ENCODE measurements around the gene MLLT10.

Gene MLLT10

DNA sequence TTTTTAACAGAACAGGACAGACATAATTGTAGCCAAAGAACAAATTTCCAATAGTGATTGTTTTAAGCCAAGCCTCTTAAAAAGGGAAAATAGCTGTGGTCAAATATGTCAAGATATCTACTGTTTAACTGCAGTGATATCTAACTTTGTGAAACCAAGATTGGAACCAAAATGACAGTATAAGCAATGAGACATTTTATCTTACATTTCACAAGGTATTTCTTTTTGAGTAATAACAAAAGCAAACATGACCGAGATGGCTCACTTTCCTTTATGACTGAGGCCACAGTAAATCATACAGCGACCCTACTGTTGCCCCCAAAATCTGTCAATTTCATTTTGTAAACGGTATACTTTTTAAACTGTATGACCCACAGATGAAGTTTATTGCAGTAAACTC, 215.8 kb downstream of the MLLT10 start:
- DNase-seq: no peak

GRCh38 chr10:21750424-21750823, 216.4 kb downstream of the MLLT10 start:
- no peak for DNase-seq

DNA sequence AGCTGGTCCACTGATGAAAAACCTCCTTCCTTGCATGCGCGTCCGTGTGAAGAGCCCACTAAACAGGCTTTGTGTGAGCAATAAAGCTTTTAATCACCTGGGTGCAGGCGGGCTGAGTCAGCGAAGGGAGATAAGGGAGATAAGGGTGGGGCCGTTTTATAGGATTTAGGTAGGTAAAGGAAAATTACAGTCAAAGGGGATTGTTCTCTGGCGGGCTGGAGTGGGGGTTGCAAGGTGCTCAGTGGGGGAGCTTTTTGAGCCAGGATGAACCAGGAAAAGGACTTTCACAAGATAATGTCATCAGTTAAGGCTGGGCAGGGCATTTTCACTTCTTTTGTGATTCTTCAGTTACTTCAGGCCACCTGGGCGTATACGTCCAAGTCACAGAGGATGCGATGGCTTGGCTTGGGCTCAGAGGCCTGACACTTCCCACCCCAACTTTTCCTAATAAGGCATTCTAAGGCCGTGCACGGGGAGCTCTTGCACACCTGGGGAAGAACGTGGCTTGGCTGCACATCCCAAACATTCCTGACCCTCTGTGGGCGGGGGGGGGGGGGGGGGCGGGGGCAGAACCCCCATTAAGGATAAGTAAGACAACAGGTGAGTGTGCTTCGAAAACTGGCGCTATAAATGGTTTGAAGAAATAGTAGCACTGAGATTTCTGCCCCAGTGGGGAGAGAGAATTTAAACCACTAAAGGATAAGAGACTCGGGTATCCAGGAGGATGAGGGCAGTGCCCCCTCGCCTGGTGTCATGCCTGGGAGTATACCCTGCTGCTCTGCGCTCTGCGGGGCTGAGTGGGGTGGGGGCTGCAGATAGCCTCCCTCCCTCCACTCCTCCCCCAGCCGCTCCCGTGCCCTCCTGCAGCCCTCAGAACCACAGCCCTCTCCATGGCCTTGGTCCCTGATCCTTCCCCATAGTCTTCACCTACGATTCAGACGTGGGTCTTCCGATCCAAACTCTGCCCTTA, 217.6 kb downstream of the MLLT10 start:
- no peak for DNase-seq

DNA sequence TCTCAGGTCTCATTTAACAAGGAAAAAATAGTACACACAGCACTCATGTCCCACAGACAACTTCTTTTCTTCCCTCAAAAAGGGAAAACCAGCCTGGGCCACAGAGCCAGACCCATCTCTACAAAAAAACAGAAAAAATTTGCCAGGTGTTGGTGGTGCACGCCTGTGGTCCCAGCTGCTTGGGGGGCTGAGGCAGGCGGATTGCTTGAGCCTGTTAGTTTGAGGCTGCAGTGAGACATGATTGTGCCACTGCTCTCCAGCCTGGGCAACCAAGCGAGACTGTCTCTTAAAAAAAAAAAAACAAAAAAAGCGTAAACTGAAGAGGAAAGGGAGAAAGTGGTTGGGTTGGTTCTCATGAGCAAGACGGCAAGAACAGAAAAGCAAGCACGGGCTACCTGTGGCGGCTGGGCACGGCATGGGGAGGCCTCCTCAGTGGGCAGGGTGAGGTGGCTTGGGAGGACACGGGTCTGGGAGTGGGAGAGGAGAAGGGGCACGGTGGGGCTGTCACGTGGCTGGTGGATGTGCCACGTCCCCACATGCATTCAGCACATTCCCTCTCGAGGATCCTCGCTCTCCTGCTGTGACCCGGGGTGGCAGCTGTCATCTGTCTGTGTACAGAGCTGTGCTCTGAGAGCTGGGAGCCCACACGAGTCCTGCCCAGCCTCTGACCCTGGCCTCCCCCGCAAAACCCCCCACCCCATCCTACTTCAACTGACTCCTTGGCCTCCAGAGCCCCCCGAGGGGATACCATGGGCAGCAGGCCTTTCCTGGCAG, 219.7 kb downstream of the MLLT10 start:
- no peak for DNase-seq

GRCh38 chr10:21754410-21755011, 220.5 kb downstream of the MLLT10 start:
- no peak for DNase-seq

DNA sequence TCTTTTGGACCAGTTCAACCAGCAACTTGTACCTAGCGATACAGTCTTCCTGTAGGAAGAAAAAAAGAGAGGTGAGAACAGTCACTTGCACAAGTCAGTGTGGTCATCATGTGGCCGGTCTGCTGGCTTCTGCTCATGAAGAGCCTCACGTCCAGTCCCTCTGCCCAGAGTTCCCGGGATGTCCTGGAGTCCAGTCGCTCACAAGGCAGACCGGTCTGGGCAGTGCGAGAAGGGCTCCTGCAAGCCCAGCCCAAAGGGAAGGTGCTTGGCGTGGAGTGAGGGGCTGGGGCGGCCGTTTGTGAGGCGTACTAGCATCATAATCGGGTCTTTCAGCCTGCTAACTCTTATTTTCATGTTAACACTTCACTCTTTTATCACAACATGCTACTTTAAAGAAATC, 222.7 kb downstream of the MLLT10 start:
- DNase-seq: no peak

GRCh38 chr10:21757185-21757901, 223.3 kb downstream of the MLLT10 start:
- no peak for DNase-seq

DNA sequence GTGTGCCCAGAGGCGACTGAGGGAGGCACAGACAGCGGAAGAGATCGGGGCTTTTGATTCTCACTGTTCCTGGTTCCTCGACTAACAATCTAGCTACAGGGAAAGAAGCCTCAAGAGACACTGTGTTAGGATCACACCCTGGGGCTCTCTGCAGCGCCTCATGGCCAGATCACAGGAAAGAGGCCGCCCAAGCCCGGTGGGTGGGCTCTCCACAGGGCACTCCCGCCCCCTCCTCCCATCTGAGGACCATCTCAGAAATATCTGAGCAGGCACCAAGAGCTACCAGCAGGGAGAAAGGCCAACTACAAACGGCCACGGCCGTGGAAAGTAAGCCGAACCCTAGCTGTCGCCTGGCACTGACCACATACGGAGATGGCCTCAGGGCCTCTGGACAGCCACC, 224.2 kb downstream of the MLLT10 start:
- no peak for DNase-seq

- DNase-seq: no peak
Observed at GRCh38 chr10:21758696-21759095, 224.7 kb downstream of the MLLT10 start.

DNA sequence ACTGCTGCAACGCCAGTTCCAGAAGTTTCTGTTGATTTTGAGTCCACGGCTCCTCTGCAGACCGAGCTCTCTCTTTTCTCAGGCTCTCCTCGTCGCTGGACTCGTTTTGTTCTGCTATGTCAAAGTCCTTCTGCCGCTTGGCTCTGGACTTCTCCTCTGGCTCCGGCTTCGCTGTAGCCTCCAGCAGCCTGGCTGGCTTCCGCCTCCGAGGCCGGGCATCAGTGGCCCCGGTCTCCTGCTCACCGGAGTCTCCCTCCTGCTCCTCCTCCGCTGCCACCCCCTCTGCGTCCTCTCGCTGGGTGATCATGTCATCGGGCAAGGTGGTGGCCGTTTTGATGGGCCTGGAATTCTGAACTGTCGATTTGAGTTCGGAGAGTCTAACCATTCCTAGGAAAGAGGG, 225.2 kb downstream of the MLLT10 start:
- no peak for DNase-seq

- DNase-seq: no peak
Observed at GRCh38 chr10:21760332-21760731, 226.3 kb downstream of the MLLT10 start.

DNA sequence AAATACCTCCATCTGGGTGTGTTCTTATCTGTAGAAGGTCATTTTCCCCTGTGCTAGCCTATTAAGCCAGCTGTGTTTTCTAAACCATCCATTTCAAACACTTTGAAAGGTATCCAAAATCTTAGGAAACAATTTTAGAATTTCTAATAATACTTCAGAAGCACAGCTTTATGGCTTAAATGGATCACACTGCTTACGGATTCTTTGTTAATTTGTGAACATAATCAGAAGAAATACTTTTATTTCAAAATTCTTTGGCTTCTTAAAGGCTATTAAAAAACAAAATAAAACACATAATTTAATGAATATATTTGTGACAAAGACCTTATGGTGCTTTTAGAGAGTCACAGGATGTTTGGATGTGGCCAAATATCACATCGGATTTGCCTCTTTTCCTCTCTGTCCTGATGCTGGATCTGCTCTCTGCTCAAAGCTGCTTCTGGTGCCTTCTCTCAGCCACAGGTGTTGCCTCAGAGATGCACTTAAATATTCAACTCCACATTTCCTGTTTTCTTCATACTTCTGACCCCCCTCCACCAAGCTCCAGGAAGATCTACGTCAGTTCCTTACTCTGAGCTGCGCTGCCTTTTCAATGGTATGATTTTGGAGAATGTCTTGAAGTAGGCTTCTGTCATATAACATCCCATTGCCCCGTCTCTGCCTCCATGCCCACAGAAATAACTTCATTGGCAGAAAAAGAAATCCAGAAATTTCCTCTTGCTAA, 230.6 kb downstream of the MLLT10 start:
- DNase-seq: no peak

- DNase-seq: no peak
Observed at GRCh38 chr10:21769041-21769440, 235.0 kb downstream of the MLLT10 start.

DNA sequence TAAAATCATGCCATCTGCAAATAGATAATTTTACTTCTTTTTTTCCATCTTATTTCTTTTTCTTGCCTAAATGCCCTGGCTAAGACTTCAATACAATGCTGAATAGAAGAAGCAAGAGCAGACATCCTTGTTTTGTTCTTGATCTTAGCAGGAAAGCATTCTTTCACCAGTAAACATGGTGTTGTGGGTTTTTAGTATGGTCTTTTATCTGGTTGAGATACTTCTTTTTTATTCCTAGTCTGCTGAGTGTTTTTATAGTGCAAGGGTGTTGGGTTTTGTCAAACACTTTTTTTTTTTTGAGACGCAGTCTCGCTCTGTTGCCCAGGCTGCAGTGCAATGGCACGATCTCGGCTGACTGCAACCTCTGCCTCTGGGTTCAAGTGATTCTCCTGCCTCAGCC, 237.2 kb downstream of the MLLT10 start:
- DNase-seq: no peak

- no peak for DNase-seq
Observed at GRCh38 chr10:21776883-21777282, 242.9 kb downstream of the MLLT10 start.

DNA sequence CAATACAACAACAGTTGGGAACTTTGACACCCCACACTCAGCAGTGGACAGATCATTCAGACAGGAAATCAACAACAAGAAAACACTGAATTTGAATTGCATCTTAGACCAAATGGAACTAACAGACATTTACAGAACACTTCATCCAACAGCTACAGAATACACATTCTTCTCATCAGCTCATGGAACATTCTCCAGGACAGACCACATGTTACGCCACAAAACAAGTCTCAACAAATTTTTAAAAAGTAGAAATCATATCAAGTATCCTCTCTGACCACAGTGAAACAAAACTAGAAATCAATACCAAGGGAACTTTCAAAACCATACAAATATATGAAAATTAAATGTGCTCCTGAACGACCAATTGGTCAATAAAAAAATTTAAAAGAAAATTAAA, 257.2 kb downstream of the MLLT10 start:
- DNase-seq: no peak
